Islet of Langerhans (tissue), 1 donor: Measurements from ENCODE around the gene UBQLN1.
"Not testable (repeated sequence)": the region's sequence is repeated elsewhere in the genome, so short reads cannot be mapped to it uniquely, and the experiment has no call there.

Experiments
- FAIRE-seq: peaks from one replicate; lab custom pipeline; 2011; peaks lifted over from hg19 to GRCh38; lab: Jason Lieb, UNC

The UBQLN1 gene

GRCh38 chr9:83630938-83631457 lies 76.8 kb downstream of the UBQLN1 start:
- FAIRE-seq: no peak

- FAIRE-seq: no peak
Measured at GRCh38 chr9:83629433-83630104, 78.2 kb downstream of the UBQLN1 start.

DNA sequence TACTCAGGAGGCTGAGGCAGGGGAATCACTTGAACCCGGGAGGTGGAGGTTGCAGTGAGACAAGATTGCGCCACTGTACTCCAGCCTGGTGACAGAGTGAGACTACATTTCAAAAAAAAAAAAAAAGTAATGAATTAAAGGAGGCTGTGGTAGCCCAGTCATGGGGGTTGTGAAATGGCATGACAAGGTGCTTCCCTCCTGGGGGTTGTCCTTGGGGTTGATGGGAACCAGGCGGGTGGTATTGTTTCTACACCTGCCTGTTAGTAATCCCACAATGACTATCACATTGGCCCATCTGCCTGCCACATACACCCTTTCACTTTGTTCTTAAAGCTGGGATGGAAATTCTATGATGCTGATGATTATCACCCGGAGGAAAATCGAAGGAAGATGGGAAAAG lies 79.2 kb downstream of the UBQLN1 start:
- no peak for FAIRE-seq

DNA sequence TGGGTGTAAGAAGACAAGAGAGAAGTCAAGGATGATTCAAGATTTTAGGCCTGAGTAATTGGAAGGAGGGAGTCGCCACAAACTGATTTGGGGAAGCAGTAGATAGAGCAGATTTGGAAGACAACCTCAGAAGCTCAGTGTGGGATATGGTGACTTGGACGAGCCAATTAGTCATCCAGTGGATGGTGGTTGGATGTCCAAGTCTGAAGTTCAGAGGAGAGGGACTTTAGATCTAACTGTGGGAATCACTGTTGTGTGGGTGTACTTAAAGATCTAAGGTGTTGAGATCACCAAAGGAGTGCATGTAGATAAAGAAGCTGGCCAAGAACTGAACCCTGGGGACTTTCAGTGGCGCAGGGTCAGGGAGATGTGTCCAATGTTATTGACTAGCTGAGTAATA lies 82.6 kb downstream of the UBQLN1 start:
- FAIRE-seq: no peak

DNA sequence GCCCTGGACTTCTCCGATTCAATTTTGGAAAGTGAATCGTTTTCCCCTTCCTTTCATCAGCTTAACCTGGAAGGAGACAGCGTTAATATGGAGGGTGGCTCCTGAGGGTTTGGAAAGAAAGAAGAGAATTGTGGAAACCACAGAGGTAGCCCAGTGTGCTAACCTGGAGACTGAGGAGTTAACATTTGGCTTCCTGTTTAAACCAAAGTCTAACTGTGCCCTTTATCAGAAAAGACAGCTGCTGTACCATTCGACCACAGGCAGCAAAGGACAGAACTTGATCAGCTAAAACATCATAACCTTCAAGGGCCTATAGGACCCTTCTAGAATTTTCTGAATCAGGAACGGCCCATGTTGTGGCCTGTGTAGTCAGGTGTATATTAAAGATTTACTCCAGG lies 84.1 kb downstream of the UBQLN1 start:
- FAIRE-seq: no peak

DNA sequence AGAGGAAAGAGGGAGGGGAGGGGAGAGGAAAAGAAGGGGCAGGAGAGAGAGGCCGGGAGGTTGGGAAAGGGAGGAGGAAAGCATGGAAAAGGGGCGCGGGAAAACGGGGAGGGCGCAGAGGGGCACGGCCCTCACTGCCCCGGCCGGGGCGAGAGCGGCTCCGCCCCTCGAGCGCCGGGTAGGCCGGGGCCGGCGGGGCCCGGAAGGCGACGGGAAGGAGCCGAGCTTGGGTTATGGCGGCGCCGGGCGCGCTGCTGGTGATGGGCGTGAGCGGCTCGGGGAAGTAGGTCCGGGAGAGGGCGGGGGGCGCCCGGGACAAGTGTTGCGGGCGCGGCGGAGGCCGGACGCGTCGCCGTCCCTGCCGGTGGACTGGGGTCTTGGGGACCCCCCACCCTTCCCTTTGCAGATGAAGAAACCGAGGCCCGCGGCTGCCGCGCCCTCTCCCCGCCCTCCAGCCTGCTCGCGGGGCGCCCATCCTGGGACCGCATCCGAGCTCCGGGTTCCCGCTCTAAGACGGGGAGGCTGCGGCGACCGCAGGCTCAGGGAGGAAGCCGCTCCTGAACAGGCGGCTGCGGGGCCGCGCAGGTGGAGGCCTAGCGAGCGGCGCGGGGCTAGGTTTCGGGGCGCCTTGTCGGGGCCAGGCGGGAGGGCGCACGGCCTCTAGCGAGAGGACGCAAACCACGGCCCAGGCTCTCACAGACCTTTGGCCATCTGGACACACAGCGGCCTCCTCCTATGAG lies 84.6 kb downstream of the UBQLN1 start, which contains the start of gene IDNK:
TSS of gene IDNK (plus strand) at position 205 of the 740 bp plus-strand sequence. CDS start at position 234, 29 bp downstream.
- no peak for FAIRE-seq

DNA sequence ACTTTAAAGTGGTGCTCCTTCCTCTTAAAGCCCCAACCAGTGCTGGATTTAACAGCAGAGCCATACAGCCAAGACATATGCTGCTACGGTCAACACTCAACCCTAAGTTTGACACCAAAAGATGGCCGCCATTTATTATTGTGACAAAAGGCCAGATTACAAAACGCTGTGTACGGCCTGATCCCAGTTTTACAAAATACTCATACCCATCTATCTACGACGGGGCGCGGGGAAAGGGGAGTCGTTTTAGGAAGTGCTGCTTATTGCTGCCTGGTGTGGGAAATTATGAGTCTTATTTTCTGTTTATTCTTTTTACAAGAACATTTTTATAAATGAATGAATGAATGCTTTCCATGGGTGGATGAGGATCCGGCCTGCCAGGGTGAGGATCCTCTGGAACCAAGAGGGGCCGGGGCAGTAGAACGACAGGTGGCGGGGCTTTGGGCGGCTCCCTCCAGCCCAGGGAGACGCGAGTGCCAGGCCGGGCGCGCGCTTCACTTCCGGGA lies 85.3 kb downstream of the UBQLN1 start:
- FAIRE-seq: no peak

DNA sequence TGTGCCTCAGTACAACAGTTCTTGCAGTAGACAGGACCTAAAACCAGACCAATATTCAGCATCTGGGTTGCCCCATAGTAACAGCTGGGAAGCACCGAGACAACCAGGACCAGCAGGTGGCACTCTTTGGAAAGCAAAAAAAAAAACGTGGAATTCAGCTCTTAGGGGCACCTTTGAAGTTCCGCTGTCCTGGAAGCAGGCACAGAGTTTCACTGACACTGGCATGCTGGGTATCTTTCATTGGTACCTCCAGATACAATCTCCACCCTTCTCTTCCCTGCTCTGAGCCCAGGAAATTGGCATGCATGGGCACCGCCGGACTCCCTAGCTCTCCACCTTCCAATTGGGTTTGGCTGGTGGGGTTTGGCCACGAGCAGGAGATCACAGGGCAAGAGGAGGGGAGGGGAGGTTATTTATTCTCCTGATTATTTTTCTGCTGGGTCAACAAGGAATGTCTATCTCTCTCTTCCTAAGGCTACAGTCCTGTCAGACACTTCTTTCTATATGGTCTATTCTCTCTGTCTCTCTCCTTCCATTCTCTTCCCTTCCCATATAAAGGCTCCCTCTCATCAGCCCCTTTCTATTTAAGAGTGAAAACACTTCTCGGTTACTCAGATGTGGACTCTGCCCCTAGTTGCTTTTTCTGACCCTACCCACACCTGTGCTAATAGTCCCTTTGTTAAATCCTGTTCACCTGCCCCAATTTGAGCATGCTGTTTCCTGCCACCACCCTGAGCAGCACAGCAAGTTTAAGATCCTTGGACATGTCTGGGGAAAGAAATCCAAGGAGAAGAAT lies 86.7 kb downstream of the UBQLN1 start:
- FAIRE-seq: no peak

- FAIRE-seq: no peak
Measured at GRCh38 chr9:83617299-83617698, 90.5 kb downstream of the UBQLN1 start.

DNA sequence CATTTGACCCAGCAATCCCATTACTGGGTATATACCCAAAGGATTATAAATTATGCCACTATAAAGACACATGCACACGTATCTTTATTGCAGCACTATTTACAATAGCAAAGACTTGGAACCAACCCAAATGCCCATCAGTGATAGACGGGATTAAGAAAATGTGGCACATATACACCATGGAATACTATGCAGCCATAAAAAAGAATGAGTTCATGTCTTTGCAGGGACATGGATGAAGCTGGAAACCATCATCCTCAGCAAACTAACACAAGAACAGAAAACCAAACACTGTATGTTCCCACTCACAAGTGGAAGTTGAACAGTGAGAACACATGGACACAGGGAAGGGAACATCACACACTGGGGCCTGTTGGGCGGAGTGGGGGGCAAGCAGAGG lies 94.5 kb downstream of the UBQLN1 start:
- not testable (repeated sequence) for FAIRE-seq
